Right atrium auricular region (tissue), 2 donors: ENCODE data around the gene CLVS2. TPM values are rescaled to one million over a fixed set of nuclear protein-coding genes. Genes with fewer than 3 reads are reported as not detected.

ENCODE experiments used
- DNase-seq: peaks from one replicate; pipeline ENCODE4 v3.0.0-alpha.2; 2019; ENCODE audit warnings: low spot score
- H3K27ac ChIP-seq, 2 donors: fragments of 200-600 bp; sonication (generic); 1 replicate in 1 of 2; 2 replicates in 1 of 2; pipeline ENCODE4 v1.5.1; 2016 to 2019
- H3K27me3 ChIP-seq, 2 donors: fragments of 200-600 bp; sonication (generic); one replicate each; pipeline versions ENCODE4 v1.5.1 to v1.6.0; 2017 to 2019
- H3K36me3 ChIP-seq: fragments of 200-600 bp; sonication (generic); one replicate; pipeline ENCODE4 v1.5.1; 2016
- H3K4me1 ChIP-seq, 2 donors: fragments of 200-600 bp; sonication (generic); one replicate each; pipeline versions ENCODE4 v1.5.1 to v1.6.0; 2017 to 2019
- H3K4me3 ChIP-seq, 2 donors: fragments of 200-600 bp; sonication (generic); 1 replicate in 1 of 2; 2 replicates in 1 of 2; pipeline ENCODE4 v1.5.1; 2017 to 2019; ENCODE audit warnings: mild to moderate bottlenecking in 1 of 2, moderate library complexity in 1 of 2
- H3K9me3 ChIP-seq, 2 donors: fragments of 200-600 bp; sonication (generic); one replicate each; pipeline ENCODE4 v1.5.1; 2019
- total RNA-seq, 2 donors: library from RNA; depleted of rRNA; stranded (reverse); fragments of >200 nt; gene quantifications; one replicate each; pipeline ENCODE4 v1.1.0, GENCODE V29; 2016
- TF ChIP-seq, protein P1 (sequence below), 2 donors: fragments of 200-600 bp; sonication (generic); IDR thresholded peaks; one replicate each; pipeline ENCODE4 v1.5.1; 2019; ENCODE audit warnings: antibody characterized with exemption in 2 of 2

CLVS2 gene
- total RNA-seq, 2 donors from 2014 or later = not detected

DNA sequence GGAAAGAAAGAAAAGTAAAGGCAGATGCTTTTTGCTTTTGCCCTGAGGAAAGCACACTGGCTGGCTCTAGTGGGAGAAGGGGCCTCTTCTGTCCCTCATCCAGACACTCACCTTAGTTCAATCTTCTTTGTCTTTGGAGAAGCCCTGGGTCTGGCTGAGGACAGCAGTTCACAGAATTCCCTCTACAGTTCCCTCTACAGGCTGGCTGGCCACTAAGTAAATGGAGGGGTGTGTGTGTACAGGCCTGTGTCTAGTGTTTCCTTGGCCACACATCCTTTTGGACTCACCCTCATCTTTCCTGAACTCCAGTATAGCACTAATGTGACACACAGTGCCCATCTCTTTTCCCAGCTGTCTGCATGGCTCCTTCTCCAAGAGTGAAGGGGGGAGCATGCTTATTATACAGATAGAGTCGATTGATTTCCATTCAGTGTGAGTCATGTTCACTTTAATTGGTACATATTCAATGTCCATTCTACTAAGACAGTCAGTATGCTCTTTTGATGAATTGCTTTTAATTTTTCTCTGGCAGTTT is 26.0 kb upstream of the CLVS2 start:
- no peaks in the 10 kb centered on the region for H3K36me3 ChIP-seq
- H3K4me1 ChIP-seq = no peaks in the 10 kb centered on the region
- TF ChIP-seq, protein P1, sequence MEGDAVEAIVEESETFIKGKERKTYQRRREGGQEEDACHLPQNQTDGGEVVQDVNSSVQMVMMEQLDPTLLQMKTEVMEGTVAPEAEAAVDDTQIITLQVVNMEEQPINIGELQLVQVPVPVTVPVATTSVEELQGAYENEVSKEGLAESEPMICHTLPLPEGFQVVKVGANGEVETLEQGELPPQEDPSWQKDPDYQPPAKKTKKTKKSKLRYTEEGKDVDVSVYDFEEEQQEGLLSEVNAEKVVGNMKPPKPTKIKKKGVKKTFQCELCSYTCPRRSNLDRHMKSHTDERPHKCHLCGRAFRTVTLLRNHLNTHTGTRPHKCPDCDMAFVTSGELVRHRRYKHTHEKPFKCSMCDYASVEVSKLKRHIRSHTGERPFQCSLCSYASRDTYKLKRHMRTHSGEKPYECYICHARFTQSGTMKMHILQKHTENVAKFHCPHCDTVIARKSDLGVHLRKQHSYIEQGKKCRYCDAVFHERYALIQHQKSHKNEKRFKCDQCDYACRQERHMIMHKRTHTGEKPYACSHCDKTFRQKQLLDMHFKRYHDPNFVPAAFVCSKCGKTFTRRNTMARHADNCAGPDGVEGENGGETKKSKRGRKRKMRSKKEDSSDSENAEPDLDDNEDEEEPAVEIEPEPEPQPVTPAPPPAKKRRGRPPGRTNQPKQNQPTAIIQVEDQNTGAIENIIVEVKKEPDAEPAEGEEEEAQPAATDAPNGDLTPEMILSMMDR (IDR thresholded peaks at IDR 0.05) = no peak

DNA sequence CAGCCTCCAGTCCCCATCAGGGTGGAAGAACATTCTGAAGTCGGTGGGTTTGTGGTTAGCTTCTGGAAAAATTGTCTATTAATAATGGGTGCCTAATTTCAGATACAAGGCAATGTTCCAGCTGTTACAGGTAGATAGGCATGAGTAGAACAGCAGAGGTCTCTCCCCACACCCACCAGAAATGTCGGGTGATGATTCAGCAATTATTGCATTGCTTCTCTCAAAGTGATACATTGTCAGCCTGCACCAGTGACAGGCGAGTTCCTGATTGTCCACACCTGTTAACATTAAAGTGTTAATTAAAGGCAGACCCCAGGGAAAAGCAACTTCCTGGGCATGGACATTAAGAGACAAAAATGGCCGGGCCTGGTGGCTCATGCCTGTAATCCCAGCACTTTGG is 18.9 kb upstream of the CLVS2 start:
- no peak for DNase-seq
- Histone ChIP-seq H3K4me3 (no peak overlapping the region), H3K9me3 (no peaks in the 10 kb centered on the region), H3K27me3 (no peaks in the 10 kb centered on the region), H3K27ac (no peak overlapping the region), H3K36me3 (no peaks in the 10 kb centered on the region), H3K4me1 (no peaks in the 10 kb centered on the region)
- TF ChIP-seq, protein P1 (IDR thresholded peaks at IDR 0.05) = no peak

More for the DNA sequence above, 26.0 kb upstream of the CLVS2 start:
- H3K27ac ChIP-seq = no peak overlapping the region
- no peak overlapping the region for H3K4me3 ChIP-seq
- DNase-seq = no peak
- H3K9me3 ChIP-seq = no peaks in the 10 kb centered on the region
- no peaks in the 10 kb centered on the region for H3K27me3 ChIP-seq

DNA sequence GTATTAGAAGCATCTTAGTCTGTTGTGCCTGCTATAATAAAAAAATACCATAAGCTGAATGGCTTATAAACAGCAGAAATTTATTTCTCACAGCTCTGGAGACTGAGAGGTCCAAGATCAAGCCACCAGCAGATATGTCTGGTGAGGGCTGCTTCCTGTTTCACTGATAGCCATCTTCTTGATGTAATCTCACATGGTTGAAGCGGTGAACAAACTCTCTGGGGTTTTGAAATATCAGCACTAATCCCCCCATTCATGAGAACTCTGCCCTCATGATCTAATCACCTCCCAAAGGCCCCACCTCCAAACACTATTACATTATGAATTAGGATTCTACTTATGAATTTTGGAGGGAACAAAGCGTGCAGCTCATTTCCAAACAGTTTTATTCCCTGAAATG is 11.6 kb upstream of the CLVS2 start:
- H3K27me3 ChIP-seq = no peaks in the 10 kb centered on the region
- H3K4me1 ChIP-seq = no peaks in the 10 kb centered on the region
- no peak for DNase-seq
- TF ChIP-seq, protein P1 (IDR thresholded peaks at IDR 0.05) = no peak
- H3K36me3 ChIP-seq = no peaks in the 10 kb centered on the region
- no peak overlapping the region for H3K4me3 ChIP-seq
- no peaks in the 10 kb centered on the region for H3K9me3 ChIP-seq
- no peak overlapping the region for H3K27ac ChIP-seq

DNA sequence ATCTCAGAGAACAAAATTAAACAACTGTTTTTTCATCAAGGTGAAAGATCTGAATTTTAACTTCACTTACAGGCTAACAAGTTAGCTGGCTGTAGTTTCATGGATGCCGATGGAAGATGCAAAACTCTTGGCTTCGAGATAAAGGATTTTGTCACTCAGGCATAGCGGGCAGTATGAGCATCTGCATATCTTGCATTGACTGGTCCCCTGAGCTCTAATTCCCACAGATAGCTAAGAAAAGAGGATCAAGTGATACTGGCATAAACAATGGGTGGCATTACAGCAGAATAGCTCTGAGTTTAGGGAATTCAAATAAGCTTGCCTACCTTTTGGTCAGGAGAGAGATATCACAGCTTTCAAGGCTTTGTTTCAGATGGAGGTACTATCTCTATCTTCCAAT is 1.8 kb upstream of the CLVS2 start:
- Histone ChIP-seq H3K4me1 (peaks cover 0 to 11% of the 10 kb centered on the region in 2 donors), H3K9me3 (no peaks in the 10 kb centered on the region), H3K4me3 (no peak overlapping the region), H3K27ac (no peak overlapping the region), H3K36me3 (no peaks in the 10 kb centered on the region), H3K27me3 (peaks cover 3 to 13% of the 10 kb centered on the region in 2 donors)
- TF ChIP-seq, protein P1 (IDR thresholded peaks at IDR 0.05) = no peak
- DNase-seq = no peak

DNA sequence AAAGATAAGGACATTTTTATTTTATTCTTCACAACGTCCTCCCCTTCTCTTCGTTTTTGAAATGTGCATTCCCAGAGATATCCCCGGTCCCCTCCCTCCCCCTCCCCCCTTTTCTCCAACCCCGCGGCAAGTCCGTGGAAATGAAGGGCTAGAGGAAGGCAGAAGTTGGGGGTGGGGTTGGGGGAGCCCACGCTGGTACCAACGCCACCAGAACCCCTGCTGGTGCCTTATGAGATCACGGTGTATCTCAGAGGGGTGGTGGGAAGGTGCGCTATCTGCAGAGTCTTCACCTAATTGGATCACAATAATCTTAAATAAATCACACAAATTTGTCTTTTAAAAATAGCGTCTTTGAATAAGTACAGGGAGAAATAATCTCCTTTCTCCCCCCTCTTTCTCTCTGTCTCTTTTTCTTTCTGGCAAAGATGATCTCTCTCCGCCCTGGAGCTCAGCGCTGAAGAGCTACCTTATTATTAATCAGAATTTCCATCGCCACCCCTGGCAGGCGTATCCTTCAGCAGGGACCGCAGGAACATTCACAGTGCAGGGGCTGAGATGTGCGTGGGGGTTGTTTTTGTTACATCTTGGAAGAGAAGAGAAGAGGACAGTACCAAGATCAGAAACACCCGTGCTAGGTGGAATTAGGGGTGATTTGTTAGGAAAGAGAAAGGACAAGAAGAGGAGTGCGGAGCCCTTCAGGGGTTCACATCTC is 915 bp downstream of the CLVS2 start:
- Histone ChIP-seq H3K27ac (no peak overlapping the region), H3K9me3 (no peaks in the 10 kb centered on the region), H3K4me1 (peaks cover 0 to 11% of the 10 kb centered on the region in 2 donors), H3K27me3 (peaks cover 3 to 13% of the 10 kb centered on the region in 2 donors), H3K36me3 (no peaks in the 10 kb centered on the region), H3K4me3 (peak overlapping the region in 1 of 2 donors; percentile 39)
- TF ChIP-seq, protein P1 (IDR thresholded peaks at IDR 0.05) = no peak
- DNase-seq = no peak
